ENCODE results near the gene NOTCH2.
"Not testable (repeated sequence)": the region's sequence is repeated elsewhere in the genome, so short reads cannot be mapped to it uniquely, and the experiment has no call there.

The NOTCH2 gene
- long read RNA-seq, donor 1, full-length matches to known transcripts: 1 of 9 reads
- long read RNA-seq, donor 1, partial matches to known transcripts: 8 of 9 reads
- long read RNA-seq, donor 1, other reads (novel, unspliced or antisense): 0 of 9 reads
- long read RNA-seq, donor 2, full-length matches to known transcripts: 1 of 1 reads
- long read RNA-seq, donor 2, partial matches to known transcripts: 0 of 1 reads
- long read RNA-seq, donor 2, other reads (novel, unspliced or antisense): 0 of 1 reads
- long read RNA-seq, donor 3, full-length matches to known transcripts: 3 of 19 reads
- long read RNA-seq, donor 3, partial matches to known transcripts: 16 of 19 reads
- long read RNA-seq, donor 3, other reads (novel, unspliced or antisense): 0 of 19 reads
- long read RNA-seq, donor 4, full-length matches to known transcripts: 1 of 57 reads
- long read RNA-seq, donor 4, partial matches to known transcripts: 56 of 57 reads
- long read RNA-seq, donor 4, other reads (novel, unspliced or antisense): 0 of 57 reads
- long read RNA-seq, donor 5, full-length matches to known transcripts: 2 of 23 reads
- long read RNA-seq, donor 5, partial matches to known transcripts: 21 of 23 reads
- long read RNA-seq, donor 5, other reads (novel, unspliced or antisense): 0 of 23 reads
- long read RNA-seq, donor 6, full-length matches to known transcripts: 1 of 7 reads
- long read RNA-seq, donor 6, partial matches to known transcripts: 6 of 7 reads
- long read RNA-seq, donor 6, other reads (novel, unspliced or antisense): 0 of 7 reads
- long read RNA-seq, donor 7, full-length matches to known transcripts: 4 of 76 reads
- long read RNA-seq, donor 7, partial matches to known transcripts: 72 of 76 reads
- long read RNA-seq, donor 7, other reads (novel, unspliced or antisense): 0 of 76 reads
- long read RNA-seq, donor 8, full-length matches to known transcripts: 4 of 16 reads
- long read RNA-seq, donor 8, partial matches to known transcripts: 12 of 16 reads
- long read RNA-seq, donor 8, other reads (novel, unspliced or antisense): 0 of 16 reads

DNA sequence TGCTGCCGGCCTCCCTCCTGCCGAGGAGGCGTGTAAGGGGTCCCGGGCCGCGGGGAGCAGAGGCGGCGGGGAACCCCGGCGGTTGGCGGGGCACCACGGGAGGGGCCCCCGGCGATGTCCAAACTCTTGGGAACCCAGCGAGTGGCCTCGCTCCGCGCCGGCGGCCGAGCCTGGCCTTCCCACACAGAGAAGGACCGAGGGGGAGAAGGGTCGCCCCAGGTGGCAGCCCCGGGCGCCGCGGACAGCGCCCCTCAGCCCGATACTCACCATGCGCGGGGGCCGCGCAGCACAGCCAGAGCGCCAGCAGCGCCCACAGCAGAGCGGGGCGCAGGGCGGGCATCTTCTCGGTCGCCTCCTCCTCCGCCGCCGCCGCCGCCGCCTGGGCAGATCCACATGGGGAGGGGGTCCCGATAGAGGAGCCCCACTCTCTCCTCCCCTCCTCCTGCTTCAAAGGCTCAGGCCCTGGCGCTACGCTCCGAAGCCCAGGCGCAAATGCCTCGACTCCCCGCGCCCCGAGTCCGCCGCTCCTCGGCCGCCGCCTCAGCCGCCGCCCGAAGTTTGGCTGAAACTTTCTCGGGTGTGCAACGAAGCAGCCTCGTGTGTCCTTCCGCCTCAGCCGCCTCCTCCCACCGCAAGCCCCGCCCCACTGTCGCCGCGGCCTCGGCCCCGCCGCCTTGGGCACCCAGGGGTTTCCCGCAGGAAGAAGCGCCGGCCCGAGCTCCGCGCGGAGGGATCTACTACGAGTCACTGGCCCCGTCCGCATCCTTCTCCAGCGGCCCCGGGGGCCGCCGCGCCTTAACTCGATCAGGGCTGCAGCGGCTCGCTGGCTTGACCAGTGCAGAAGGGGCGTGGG, at the start of gene NOTCH2:
NOTCH2 (minus strand) TSS at position 596 of the 853 bp plus-strand sequence; CDS start at position 340, 256 bp downstream.
- DNase-seq: peak; percentile 77

DNA sequence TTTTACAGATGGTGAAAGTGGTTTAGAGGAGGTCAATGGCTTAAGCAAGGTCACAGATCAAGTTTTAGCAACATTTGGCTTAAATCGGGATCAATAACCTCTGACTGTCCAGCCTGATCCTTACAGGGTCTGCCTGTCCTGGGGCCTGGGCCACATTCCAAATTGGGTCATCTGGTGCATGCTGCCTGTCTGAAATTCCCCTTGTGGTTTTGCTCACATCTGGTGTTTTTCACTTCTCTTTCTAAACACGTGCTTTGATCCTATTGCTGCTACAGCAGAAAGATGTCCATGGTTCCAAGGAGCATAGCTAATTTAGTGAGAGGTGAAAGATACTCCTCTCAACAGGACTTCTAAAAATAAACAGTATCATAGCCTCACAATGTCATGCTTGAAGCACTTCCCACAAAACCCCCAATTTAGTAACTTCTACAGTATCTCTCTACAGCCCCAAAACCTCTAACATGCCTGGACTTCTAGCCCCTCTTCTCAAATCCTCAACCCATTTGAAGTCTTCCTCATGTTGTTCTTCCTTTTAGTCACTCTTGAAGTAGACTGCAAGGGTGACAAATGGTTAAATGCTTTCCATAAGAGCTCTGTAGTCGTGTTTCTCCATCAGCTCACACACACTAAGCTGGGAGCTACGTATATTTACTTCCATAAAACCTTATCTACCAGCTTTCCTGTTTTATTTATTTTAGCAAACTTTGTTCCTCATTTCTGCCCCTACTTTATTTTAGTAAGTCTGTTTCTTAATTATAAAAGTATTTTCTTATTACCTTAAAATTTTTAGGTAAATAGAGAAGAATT, 48.1 kb upstream of the NOTCH2 start:
- peak; percentile 49 for DNase-seq

DNA sequence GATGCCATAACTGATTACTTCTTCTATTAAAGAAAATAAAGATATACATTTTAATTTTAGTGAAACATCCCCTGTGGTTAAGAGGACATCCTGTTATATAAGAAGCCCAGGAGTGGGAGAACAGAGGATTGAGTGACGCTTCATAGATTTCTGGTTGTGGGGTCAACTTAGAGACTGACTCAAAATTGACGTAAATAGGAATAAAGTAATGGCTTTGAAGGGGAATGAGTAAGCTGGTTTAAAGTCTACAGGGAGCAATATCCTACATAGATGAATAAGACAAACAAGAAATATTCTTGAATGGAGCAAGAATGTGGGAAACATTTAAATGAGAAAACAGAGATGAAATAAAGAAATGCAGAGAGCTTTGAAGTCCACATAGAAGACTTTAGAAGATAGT, 46.6 kb upstream of the NOTCH2 start:
- DNase-seq: not testable (repeated sequence)

DNA sequence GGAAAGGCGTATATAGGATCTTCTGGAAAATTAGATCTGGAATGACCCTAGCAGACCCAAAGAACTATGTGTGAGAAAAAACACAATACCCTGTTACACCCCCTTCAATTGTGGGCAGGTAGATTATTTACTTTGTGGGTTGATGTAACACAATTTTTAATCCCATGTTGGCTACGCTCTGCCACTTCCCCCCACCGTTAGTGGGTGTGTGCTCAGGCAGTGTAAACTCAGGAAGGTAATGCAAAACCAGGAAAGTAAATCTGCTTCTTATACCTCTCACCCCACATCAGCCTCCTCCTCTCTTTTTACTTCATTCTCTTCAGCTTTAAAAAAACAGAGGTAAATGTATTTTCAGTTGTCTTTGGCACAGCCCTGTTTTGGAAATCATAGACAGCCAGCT, 43.7 kb upstream of the NOTCH2 start:
- not testable (repeated sequence) for DNase-seq

DNA sequence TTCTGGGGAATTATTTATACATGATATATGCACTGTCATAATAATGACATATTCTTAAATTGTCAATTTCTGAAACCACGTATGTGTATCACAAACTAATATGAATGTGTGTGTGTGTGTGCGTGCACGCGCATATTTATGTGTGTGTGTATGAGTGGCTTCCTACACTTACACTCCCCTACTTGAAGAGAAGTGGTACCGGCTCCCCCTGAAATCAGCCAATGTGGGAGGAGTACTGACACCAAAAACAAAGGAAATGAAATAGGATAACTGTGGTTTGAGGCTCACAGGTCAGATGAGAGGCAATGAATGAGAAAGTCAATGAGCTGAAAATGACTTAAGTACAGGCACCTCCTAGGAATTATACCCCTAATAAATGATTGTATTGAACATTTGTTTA, 42.8 kb upstream of the NOTCH2 start:
- not testable (repeated sequence) for DNase-seq

DNA sequence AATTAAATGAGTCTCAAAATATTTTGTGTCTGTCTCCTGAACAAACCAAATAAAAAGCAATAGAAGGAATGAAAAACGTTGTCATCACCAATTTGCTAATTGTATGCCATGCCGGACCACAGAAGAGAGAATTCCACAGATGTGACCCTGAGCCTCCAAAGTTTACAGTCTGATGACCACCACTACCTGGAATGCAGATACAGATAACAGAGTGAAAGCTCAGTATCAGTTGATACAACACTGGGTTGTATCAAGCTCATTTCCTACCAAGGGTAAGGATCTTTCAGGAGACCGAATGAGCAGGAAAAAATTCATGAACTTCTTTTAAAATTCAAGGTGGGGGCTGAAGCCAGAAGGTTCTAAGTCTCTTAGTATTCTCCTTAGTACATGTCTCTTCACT, 42.3 kb upstream of the NOTCH2 start:
- not testable (repeated sequence) for DNase-seq

DNA sequence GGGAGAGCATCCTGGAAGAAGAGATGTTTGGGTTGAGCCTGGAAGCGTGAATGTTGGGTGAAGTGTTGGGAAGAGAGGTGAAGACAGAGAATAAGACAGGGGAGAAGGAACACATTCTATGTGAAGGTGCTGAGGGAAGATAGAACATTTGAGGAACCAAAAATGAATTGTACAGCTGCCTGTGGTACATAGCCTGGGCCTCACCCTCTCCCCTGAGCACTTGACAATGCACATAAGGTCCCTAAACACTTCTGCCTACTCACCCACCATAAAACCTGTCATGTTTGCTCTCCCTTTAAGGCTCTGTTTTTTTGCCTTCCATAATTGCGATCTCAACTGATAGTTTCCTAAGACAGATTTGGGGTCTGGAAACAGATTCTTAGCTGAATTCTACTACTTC, 41.5 kb upstream of the NOTCH2 start:
- DNase-seq: not testable (repeated sequence)

DNA sequence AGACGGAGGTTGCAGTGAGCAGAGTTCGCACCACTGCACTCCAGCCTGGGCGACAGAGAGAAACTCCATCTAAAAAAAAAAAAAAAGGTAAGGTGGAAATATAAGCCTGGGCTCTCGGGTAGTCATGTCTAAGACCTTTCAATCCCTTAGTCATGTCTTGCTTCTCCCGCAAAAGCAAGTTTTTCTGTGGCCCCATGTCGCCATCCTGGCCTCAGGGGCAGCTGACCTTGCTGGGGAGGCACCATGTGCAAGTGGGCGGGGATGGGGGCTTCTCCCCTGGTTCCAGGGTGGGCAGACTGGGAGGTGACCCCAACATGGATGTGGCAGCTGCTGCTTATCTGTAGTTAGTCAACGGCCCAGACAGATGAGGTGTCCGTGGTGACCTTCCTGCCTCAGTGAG, 40.2 kb upstream of the NOTCH2 start:
- DNase-seq: not testable (repeated sequence)

DNA sequence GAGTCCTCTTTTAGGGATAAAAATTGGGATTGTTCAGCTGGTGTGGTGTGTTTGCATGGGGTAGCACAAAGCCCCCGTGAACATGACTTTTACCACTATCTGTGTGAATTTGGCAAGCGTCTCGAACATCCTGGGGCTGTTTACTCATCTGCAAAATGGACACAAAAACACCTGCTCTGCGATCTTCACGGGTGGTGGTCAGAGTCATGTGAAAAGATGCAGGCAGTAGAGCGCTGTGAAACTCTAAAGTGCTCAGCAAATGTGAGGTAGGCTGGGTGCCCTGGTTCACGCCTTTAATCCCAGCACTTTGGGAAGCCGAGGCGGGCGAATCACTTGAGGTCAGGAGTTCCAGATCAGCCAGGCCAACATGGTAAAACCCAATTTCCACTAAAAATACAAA, 39.7 kb upstream of the NOTCH2 start:
- DNase-seq: not testable (repeated sequence)

DNA sequence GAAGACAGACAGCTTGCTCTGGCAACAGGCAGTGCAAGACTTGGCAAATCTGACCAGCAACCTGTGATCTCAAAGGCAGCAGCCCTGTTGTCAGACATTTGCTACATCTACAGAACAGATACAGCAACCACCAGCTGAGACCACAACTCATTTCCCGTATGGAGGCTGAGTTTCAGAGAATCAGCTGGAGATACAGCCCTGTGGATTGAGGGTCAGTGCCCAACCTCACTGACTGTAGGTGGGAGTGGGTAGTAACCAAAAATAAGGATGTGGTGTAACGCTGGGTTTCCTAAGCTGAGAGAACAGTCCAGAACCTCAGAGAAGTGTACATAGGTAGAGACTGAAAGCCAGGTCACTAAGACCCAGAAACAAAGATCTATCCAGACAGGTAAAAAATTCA, 35.8 kb upstream of the NOTCH2 start:
- DNase-seq: not testable (repeated sequence)

DNA sequence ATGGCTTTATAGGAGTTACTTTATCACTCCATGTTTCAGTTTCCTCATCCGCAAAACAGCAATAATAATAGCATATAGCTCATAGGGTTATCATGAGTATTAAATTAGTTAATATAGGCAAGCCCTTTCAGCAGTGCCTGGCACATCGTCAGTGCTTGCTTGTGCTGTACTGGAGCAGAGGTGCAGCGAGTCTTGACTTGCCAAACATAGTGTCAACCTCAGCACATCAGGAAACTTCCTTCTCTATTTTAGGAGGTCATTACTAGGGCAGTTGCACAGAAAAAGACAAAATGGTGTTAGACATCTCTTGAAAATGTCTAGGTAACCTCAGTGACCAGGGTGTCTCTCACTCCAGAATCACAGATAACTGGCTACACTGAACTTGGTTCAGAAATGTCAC, 34.3 kb upstream of the NOTCH2 start:
- not testable (repeated sequence) for DNase-seq

DNA sequence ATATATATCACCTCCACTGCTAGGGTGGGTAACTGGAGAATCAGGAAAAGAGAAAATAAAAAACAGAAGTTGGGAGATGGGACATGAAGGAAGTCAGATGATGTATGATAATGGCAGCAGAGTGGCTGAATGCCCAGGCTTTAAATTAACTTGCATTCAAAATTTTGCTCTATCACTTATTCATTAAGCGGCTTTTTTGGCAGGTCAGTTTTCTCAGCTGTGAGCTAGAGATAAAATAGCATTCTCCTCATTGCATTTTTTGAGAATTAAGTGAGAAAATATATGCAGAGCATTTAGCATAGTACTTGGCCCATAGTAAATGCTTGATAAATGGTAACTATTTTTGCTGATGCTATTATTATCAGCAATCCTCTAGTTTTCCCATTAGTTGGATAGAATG, 32.1 kb upstream of the NOTCH2 start:
- DNase-seq: not testable (repeated sequence)

DNA sequence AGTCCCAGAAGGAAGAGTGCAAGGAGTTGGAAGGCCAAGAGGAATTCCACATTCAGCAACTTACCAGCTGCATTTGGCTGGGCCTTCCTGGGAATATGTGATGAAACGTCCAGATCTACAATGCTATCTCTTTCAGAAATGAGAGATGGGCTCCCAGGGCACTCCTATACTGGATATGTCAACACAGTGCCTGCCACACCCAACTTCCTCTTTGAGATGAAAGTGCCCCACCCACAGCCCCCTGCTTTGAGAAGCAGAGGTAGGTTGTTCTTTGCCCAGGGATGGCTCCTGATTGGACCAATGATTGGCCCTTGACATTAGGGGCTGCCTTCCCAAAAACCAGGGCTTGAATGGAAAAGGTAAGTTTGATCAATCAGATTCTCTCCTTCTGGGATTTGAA, 31.1 kb upstream of the NOTCH2 start:
- not testable (repeated sequence) for DNase-seq

DNA sequence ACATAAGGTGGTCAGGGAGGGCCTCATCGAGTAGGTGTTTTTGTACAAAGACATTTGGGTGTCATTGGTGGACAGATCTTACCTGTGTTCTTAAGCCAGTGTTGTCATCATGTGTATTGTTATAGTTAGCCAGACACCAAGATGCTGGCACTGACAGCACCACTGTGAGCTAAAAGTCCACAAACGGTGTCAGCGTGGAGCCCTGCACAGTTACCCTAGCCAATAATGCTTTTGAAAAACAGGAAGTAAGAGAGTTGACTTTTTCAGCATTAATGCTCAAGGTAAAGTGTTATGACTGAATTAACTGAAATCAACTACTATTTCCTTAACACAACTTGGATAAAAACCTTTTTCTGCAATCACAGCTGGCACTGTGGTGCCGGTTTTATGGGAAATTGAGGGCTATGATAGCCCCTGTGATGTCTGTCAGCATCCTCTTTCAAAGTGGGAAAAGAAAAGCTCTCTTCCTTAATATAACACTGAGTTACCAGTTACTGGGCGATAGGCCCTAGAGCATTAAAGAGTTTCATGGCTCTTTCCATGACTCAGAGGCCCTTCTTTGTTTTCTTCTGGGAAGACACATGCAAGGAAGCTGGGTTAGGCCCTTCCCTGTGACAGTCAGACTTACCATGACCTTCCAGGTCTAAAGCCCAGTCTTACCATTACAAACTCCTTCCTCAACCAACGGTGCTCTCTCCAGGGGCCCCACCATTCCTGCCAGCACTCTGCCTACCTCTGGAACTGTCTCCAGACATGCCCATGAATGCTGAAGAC, 29.7 kb upstream of the NOTCH2 start:
- DNase-seq: not testable (repeated sequence)

DNA sequence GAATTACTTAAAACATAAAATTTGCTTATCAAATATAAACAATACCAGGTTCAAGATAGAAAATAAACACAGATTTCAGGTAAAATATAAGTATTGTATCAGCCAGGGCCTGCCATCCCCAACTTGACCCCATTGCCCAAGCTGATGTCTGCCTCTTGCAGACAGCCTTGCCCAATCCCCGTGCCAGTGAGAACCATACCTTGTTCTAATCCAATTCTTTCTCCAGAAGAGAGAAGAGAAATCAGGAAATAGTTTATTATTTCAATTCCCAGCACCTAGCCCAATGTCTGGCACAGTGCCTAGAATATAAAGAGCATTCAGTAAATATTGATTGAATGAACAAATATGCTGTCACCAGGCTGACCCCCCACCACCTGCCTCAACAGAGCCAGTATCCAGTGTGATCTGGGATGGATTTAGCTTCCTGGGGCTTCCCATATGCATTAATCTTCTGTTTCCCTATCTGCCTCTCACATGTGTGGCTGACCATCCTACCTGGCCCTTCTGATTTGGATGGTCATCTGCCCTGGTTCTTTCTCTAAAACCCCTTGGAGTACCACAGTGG, 27.6 kb upstream of the NOTCH2 start:
- DNase-seq: not testable (repeated sequence)

DNA sequence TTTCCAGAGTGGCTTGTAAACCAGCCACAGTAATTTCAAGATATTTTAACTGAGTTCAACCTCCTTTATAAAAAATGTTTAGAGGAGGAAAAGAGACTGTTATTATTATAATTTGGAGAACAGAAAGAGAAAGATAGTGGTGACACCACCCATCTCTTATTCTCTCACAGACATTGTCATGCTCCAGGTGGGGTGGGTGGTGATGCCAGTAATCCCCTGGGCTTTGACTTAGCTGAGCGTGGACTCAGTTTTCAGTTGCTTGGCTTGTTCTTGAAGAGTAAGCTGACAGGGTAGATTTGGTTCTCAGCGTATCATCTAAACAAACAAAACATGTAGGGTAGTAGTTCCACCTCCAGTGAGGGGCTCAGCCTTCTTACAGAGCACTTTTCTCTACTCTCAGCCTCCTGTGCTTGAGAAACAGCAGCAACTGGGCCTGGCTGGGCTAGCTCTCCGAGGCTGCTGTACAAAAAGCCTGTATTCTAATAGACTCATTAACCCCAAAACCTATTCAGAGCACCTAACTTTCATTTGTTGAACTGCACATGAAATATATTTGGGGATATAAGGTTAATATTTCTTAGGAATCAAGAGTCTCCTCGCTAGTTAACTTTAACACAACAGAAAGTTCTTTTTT, 24.2 kb upstream of the NOTCH2 start:
- not testable (repeated sequence) for DNase-seq

DNA sequence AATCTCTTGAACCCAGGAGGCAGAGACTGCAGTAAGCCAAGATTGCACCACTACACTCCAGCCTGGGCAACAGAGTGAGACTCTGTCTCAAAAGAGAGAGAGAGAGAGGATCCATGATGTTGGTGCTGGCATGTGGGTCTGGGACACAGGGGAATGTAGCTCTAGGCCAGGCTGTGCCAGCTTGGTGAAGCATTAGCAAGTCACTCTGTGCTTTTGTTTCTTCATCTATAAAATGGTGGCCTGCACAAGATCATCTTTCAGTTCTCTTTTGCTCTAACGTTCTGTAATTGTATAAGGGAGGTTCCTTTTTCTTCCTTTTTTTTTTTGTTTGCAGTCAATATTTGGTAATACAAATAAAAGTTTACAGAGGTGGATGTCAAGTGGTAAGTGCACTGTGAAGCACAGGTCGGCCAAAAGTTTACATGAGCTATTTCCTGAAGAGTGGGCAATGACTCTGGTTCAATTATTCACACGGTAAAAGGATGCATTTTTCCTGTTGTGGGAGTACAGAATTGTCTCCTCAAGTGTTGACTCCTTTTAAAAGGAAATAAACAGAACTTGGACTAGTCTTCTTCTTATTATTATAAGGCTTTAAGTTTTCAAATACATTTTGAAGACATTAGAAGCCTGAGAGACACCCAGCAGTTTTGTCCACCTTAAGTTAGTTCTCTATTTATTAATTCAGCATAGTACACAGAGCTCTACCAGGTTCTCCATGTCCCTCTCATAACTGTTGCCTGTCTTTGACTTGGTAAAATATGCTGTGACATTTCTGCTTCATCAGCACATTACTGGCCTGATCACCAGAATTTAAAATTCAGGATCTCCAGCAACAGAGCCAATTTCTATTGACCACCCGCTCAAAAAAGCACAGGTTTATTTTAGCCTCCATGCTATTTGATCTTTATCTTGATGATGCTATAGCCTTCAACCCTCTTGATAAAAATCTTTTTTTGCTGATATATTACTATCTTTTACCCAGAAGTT, 23.1 kb upstream of the NOTCH2 start:
- DNase-seq: not testable (repeated sequence)

DNA sequence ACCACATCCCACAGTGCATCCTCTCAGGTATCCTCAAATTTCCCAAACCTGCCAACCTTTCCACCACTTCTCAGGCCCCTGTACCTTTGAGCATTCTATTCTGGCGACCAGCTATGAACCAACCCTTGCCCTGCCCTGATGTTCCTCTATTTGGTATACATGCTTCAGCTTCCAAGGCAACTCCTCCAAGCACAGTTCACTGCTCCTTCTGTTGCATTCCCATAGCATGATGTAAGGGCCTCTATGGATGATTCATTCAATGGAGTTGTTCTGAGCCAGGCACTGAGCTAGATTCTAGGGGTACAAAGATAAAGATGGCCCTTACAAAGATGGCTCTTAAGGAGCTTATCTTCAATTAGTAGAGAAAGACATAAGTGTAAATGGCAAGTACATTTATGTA, 21.4 kb upstream of the NOTCH2 start:
- DNase-seq: not testable (repeated sequence)

Measured in right kidney (tissue), 9 donors.